ENCODE measurements around the gene GLB1L. TPM values are rescaled to one million over a fixed set of nuclear protein-coding genes. Genes with fewer than 3 reads are reported as not detected.

The GLB1L gene
- polyA plus RNA-seq, 1 of the 3 experiments (the other 2 are of a cell fraction): 11.7 TPM

DNA sequence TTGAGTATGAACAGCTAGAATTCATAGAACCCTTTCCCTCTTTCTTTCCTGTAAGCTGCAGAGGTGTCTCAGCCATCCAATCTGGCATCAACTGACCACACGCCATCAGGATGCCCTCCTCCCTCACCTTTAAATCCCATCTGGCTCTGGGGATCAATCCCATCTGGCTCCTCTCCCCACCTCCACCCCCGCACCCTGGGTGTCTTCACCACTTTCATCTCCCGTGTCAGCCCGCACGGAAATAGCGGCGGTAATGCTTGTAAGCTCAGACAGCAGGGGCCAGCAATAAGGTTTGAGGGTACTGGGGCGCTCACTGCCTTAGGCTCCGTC is 7.3 kb upstream of the GLB1L start:
- CTCF ChIA-PET: interaction anchor here (0.7 to 5.5 kb wide), 8 partner anchors 9 to 81 kb away, joined by 3 to 44 read pairs (median 3); no protein-coding TSS in a partner anchor
- no peak overlapping the region for H3K9ac ChIP-seq
- H3K27ac ChIP-seq (ENCODE audit: low read depth in 2 of 2, low read length in 1 of 2): no peak overlapping the region
- H4K20me1 ChIP-seq (ENCODE audit: insufficient read depth): no peaks in the 10 kb centered on the region
- H3F3A ChIP-seq (replicated peaks; ENCODE audit: insufficient read depth): peaks cover 19% of the 10 kb centered on the region
- TF ChIP-seq SMC3 (IDR thresholded peaks at IDR 0.05; ENCODE audit: low read depth, low read length): no peak
- no peak for TF ChIP-seq IRF3 (IDR thresholded peaks at IDR 0.05; ENCODE audit: low read depth, low read length)
- no peak for TF ChIP-seq ELF1 (IDR thresholded peaks at IDR 0.05)
- no peak for TF ChIP-seq RFX5 (IDR thresholded peaks at IDR 0.05; ENCODE audit: low read length)
- no peak for TF ChIP-seq CHD2 (IDR thresholded peaks at IDR 0.05; ENCODE audit: low read length, partially characterized antibody)
- TF ChIP-seq NFIC (IDR thresholded peaks at IDR 0.05; ENCODE audit: borderline replicate concordance): no peak
- TF ChIP-seq CTCF (IDR thresholded peaks at IDR 0.05): no peak
- TF ChIP-seq, protein P1, sequence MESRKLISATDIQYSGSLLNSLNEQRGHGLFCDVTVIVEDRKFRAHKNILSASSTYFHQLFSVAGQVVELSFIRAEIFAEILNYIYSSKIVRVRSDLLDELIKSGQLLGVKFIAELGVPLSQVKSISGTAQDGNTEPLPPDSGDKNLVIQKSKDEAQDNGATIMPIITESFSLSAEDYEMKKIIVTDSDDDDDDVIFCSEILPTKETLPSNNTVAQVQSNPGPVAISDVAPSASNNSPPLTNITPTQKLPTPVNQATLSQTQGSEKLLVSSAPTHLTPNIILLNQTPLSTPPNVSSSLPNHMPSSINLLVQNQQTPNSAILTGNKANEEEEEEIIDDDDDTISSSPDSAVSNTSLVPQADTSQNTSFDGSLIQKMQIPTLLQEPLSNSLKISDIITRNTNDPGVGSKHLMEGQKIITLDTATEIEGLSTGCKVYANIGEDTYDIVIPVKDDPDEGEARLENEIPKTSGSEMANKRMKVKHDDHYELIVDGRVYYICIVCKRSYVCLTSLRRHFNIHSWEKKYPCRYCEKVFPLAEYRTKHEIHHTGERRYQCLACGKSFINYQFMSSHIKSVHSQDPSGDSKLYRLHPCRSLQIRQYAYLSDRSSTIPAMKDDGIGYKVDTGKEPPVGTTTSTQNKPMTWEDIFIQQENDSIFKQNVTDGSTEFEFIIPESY (IDR thresholded peaks at IDR 0.05; ENCODE audit: borderline replicate concordance, low read depth): no peak
- TF ChIP-seq USF1 (IDR thresholded peaks at IDR 0.05; ENCODE audit: borderline replicate concordance, low read depth): no peak
- no peak for TF ChIP-seq FOSL2 (IDR thresholded peaks at IDR 0.05; ENCODE audit: borderline replicate concordance, low read depth)
- TF ChIP-seq, protein P2, sequence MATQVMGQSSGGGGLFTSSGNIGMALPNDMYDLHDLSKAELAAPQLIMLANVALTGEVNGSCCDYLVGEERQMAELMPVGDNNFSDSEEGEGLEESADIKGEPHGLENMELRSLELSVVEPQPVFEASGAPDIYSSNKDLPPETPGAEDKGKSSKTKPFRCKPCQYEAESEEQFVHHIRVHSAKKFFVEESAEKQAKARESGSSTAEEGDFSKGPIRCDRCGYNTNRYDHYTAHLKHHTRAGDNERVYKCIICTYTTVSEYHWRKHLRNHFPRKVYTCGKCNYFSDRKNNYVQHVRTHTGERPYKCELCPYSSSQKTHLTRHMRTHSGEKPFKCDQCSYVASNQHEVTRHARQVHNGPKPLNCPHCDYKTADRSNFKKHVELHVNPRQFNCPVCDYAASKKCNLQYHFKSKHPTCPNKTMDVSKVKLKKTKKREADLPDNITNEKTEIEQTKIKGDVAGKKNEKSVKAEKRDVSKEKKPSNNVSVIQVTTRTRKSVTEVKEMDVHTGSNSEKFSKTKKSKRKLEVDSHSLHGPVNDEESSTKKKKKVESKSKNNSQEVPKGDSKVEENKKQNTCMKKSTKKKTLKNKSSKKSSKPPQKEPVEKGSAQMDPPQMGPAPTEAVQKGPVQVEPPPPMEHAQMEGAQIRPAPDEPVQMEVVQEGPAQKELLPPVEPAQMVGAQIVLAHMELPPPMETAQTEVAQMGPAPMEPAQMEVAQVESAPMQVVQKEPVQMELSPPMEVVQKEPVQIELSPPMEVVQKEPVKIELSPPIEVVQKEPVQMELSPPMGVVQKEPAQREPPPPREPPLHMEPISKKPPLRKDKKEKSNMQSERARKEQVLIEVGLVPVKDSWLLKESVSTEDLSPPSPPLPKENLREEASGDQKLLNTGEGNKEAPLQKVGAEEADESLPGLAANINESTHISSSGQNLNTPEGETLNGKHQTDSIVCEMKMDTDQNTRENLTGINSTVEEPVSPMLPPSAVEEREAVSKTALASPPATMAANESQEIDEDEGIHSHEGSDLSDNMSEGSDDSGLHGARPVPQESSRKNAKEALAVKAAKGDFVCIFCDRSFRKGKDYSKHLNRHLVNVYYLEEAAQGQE (IDR thresholded peaks at IDR 0.05; ENCODE audit: low read depth, low read length): no peak
- no peak for TF ChIP-seq EZH2phosphoT487 (IDR thresholded peaks at IDR 0.05; ENCODE audit: borderline replicate concordance, low read depth)
- no peak for TF ChIP-seq GABPA (IDR thresholded peaks at IDR 0.05; ENCODE audit: low read depth)
- no peak for TF ChIP-seq MEF2A (IDR thresholded peaks at IDR 0.05; ENCODE audit: borderline replicate concordance, low read depth)
- no peak for TF ChIP-seq RAD21 (IDR thresholded peaks at IDR 0.05; ENCODE audit: low read length)
- TF ChIP-seq RXRA (IDR thresholded peaks at IDR 0.05; ENCODE audit: borderline replicate concordance, low read depth): no peak
- TF ChIP-seq GATA2 (CRISPR knock-in tag; IDR thresholded peaks at IDR 0.05): no peak
- no peak overlapping the region for H3K4me3 ChIP-seq (ENCODE audit: low read depth in 2 of 2, low read length in 1 of 2)
- 29% methylated on average over 7 of the region's 9 CpGs for WGBS (ENCODE audit: low lambda C conversion rate)
- peaks cover 19 to 21% of the 10 kb centered on the region in 2 experiments; a peak in 3 of 4 replicates for H3K4me1 ChIP-seq (ENCODE audit: control insufficient read depth in 1 of 2, insufficient read depth in 2 of 2, low read depth in 1 of 2, low read length in 1 of 2)
- no peaks in the 10 kb centered on the region for H3K9me3 ChIP-seq
- peak overlapping the region; percentile 97; the same call in 1 of the 2 replicates for H3K4me2 ChIP-seq
- no peaks in the 10 kb centered on the region for H3K79me2 ChIP-seq (ENCODE audit: insufficient read depth)
- POLR2A ChIA-PET: no interaction called here
- H3K36me3 ChIP-seq (replicated peaks in 1 of 2; ENCODE audit: control insufficient read depth in 1 of 2, insufficient read depth in 2 of 2, low read length in 1 of 2): peaks cover 0 to 9% of the 10 kb centered on the region in 2 experiments
- H3K9me2 ChIP-seq: no peaks in the 10 kb centered on the region
- peaks cover 31% of the 10 kb centered on the region for H3K27me3 ChIP-seq (ENCODE audit: insufficient read depth)
- peak; percentile 43 for DNase-seq
- H2AFZ ChIP-seq (ENCODE audit: low read depth): no peak overlapping the region
